Mucosa of descending colon (tissue), 3 donors: ENCODE measurements around the gene FYN. TPM values are rescaled to one million over a fixed set of nuclear protein-coding genes. Genes with fewer than 3 reads are reported as not detected.

Source experiments
- ATAC-seq: fragments of 200-7000 bp; cut with Tn5 transposase; one replicate; pipeline ENCODE4 v1.9.1; 2020; ENCODE audit warnings: mild to moderate bottlenecking, moderate library complexity
- DNase-seq, 3 donors: peaks; one replicate each; pipeline ENCODE4 v3.0.0-alpha.2; 2020
- H3K36me3 ChIP-seq: fragments of 200-600 bp; one replicate; pipeline ENCODE4 v1.8.0; 2021; ENCODE audit warnings: low read depth, mild to moderate bottlenecking
- H3K4me1 ChIP-seq: fragments of 200-600 bp; one replicate; pipeline ENCODE4 v1.8.0; 2021; ENCODE audit warnings: low read depth, mild to moderate bottlenecking
- H3K4me3 ChIP-seq: fragments of 200-600 bp; one replicate; pipeline ENCODE4 v1.8.0; 2021; ENCODE audit warnings: mild to moderate bottlenecking
- H3K9me3 ChIP-seq: fragments of 200-600 bp; one replicate; pipeline ENCODE4 v1.8.0; 2021; ENCODE audit warnings: mild to moderate bottlenecking
- CTCF ChIP-seq: fragments of 200-600 bp; IDR thresholded peaks from one replicate; pipeline ENCODE4 v1.8.0; 2022; ENCODE audit warnings: antibody characterized with exemption, mild to moderate bottlenecking
- intact Hi-C, 2 donors: fragments of 100-400 bp; cut with DNase I in 1 of 2; cut with micrococcal nuclease in 1 of 2; formaldehyde crosslinking; loops; one replicate each; pipeline versions ENCODE4 v1.11.0 to v1.11.1; 2022; cut with DNase I, micrococcal nuclease
- total RNA-seq, 3 donors: library from RNA; stranded (reverse); fragmentation: NEBNext Ultra II Directional in 2 of 3; extraction: Animal tissue kit (Norgen Biotek cat#: 25700) in 2 of 3; gene quantifications; one replicate each; pipeline versions ENCODE4 v1.2.1 to v1.2.4, GENCODE V29; 2021 to 2023
- donor health status: DM: no; HTN: no; CAD: no; lungs with moderate emphysema.
- donor health status: DM: no; HTN: no; CAD: no.
- donor health status: DM: no; HTN: yes; CAD: no.

The FYN gene
- total RNA-seq, 3 donors from 2014 or later, result 15.0 to 63.0 (median 24.8) TPM

DNA sequence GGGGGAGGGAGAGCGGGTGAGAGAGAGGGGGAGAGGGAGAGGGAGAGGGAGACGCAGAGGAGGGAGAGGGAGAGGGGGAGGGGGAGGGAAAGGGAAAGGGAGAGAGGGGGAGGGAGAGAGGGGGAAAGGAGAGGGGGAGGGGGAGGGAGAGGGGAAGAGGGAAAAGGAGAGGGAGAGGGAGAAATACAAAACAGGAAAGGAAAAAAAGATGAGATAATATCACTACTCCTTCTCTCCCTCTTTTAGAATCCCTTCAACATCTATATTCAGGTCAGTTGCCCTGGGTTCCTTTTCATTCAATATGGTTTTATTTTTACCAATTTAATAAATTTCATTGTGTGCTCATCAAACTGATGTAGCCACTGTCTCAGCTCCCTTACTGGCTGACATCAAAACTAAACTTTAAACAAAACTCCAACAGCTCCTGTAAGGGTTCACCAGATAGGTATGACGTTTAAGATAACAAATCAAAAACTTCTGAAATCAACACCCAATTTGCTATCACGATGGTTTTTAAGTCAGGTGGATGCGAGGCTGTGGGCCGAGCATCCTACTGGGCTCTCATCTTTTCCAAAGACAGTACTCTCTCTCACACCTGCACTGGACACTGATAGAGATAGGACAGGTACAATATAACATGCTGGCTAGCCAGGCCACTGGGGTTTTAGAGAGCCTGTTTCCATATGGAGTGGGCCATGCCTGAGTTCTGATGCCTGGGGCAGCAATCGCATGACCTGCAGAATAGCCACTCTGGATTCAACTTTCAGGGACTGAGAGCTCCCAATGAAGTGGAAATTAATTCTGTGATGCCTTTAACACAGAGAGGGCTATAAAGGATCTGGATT lies 99.5 kb downstream of the FYN start:
- no peak overlapping the region for H3K4me3 ChIP-seq
- no peak for DNase-seq
- no peaks in the 10 kb centered on the region for H3K4me1 ChIP-seq
- intact Hi-C loops, result no loop called here
- no peak for TF ChIP-seq CTCF
- no peaks in the 10 kb centered on the region for H3K9me3 ChIP-seq
- H3K36me3 ChIP-seq, result no peaks in the 10 kb centered on the region
- no peak for ATAC-seq

GRCh38 chr6:111772381-111772780 lies 100.9 kb downstream of the FYN start:
- Histone ChIP-seq H3K36me3 (no peaks in the 10 kb centered on the region), H3K4me1 (no peaks in the 10 kb centered on the region), H3K4me3 (no peak overlapping the region), H3K9me3 (no peaks in the 10 kb centered on the region)
- intact Hi-C loops, result no loop called here
- TF ChIP-seq CTCF, result no peak
- ATAC-seq (no peak), DNase-seq (no peak)

DNA sequence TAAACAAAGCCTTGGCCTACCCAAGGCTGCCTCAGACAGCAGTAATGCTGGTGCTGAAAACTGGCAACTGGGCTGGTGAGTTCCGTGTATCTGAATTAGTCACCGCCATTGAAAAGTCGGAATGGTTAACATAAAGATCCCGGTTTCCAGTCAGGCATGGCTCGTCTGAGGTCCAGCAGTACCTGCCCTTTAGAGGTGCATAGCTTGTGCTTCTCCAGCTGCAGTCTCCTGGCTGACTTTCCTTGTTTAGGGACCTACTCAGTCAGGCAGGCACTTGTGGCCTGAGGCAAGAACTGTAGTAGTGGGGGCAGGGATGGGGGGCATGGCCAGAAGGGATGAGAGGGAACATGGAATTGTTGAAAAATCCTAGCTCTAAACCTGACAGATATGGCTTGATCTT lies 101.6 kb downstream of the FYN start:
- Histone ChIP-seq H3K4me1 (no peaks in the 10 kb centered on the region), H3K9me3 (no peaks in the 10 kb centered on the region)
- intact Hi-C loops, result no loop called here

DNA sequence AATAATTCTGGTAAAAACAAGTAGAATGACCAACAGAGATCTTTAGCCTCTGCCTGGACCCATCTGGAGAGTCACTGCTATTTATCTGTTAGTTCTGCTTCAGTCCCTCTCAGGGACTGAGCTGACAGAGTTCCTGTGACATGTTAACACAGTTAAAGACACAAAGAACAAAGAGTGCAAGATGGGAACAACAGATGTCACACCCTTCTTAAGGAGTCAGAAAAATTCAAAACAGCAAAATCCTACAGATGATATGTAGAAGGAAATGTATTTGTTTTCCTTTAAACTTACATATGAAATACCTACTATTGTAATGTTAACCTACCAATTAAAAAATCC lies 102.2 kb downstream of the FYN start:
- no peaks in the 10 kb centered on the region for H3K36me3 ChIP-seq
- no peak overlapping the region for H3K4me3 ChIP-seq
- no peak for ATAC-seq
- TF ChIP-seq CTCF, result no peak
- DNase-seq, result no peak
- intact Hi-C loops, result no loop called here
- no peaks in the 10 kb centered on the region for H3K4me1 ChIP-seq
- no peaks in the 10 kb centered on the region for H3K9me3 ChIP-seq

More for the DNA sequence above, 101.6 kb downstream of the FYN start:
- no peak for ATAC-seq
- no peak for TF ChIP-seq CTCF
- Histone ChIP-seq H3K4me3 (no peak overlapping the region), H3K36me3 (no peaks in the 10 kb centered on the region)
- DNase-seq, result no peak

DNA sequence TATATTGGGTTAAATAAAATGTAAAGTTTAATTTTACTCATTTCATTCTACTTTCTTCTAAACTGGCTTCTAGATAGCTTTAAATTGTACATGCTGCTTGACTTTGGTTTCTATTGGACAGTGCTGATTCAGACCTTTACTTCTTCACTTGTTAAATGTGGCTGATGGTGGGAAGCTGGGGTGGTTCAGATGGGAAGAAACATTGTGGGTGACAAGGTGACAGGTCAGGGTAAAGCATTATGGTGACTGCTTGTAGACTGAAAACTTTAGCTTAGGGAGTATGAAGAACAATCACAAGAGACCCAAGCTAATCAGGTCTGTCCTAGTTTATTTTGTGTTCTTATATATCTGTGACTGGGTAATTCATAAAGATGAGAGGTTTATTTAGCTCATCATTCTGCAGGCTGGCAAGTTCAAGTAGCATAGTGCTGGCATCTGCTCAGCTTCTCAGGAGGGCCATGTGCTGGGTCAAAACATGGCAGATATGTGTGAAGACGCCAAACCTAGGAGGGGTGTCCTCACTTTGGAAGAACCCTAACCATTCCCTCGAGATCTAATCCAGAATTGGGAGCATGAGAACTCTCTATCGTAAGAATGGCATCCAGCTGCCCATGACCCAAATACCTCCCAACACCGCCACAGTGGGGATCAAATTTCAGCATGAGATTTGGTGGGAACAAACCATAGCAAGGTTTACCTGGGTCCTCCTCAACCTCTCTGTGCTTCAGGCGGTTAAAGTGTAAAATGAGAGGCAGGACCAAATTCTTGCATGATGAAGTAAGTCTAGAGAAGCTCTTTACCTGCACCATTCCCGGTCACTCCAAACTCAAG lies 102.8 kb downstream of the FYN start:
- H3K9me3 ChIP-seq, result no peaks in the 10 kb centered on the region
- TF ChIP-seq CTCF, result no peak
- H3K4me1 ChIP-seq, result no peaks in the 10 kb centered on the region
- no peaks in the 10 kb centered on the region for H3K36me3 ChIP-seq
- no peak for DNase-seq
- no peak overlapping the region for H3K4me3 ChIP-seq
- intact Hi-C loops, result no loop called here
- no peak for ATAC-seq
